HL-60 (cell line): ENCODE data around the gene ST6GALNAC6.

Experiments
- CTCF ChIP-seq: IDR thresholded peaks from one replicate; pipeline ENCODE4 v1.5.1; 2011; ENCODE audit warnings: low read length, control low read depth, inconsistent platforms; ENCODE audit not compliant: insufficient read depth
- GABPA ChIP-seq: IDR thresholded peaks from 2 replicates; pipeline ENCODE4 v1.6.1; 2012; ENCODE audit warnings: low read depth

- TF ChIP-seq CTCF, result no peak
- TF ChIP-seq GABPA, result no peak
These were observed 6.6 kb downstream of the ST6GALNAC6 start for GRCh38 chr9:127892831-127893230.
